Skeletal muscle tissue (tissue), 4 donors: ENCODE data around the gene CMIP. TPM values are rescaled to one million over a fixed set of nuclear protein-coding genes. Genes with fewer than 3 reads are reported as not detected.

Experiments used
- H3K27ac ChIP-seq: one replicate; pipeline ENCODE4 v1.7.0; 2013; ENCODE audit warnings: mild to moderate bottlenecking, low read depth, low read length, inconsistent platforms
- H3K27me3 ChIP-seq, 3 donors: one replicate each; pipeline ENCODE4 v1.7.0; 2013; ENCODE audit warnings: low read length in 3 of 3; ENCODE audit not compliant: control insufficient read depth in 3 of 3, insufficient read depth in 3 of 3
- H3K36me3 ChIP-seq, 3 donors: one replicate each; pipeline ENCODE4 v1.7.0; 2013; ENCODE audit warnings: low read length in 3 of 3; ENCODE audit not compliant: control insufficient read depth in 3 of 3, insufficient read depth in 3 of 3
- H3K4me1 ChIP-seq, 3 donors: one replicate each; pipeline ENCODE4 v1.7.0; 2013; ENCODE audit warnings: low read length in 3 of 3, mild to moderate bottlenecking in 3 of 3; ENCODE audit not compliant: control insufficient read depth in 3 of 3, insufficient read depth in 3 of 3
- H3K4me3 ChIP-seq, 3 donors: one replicate each; pipeline ENCODE4 v1.7.0; 2013; ENCODE audit warnings: low read length in 3 of 3
- H3K9ac ChIP-seq, 3 donors: one replicate each; pipeline ENCODE4 v1.7.0; 2013; ENCODE audit warnings: low read length in 3 of 3, mild to moderate bottlenecking in 3 of 3, moderate library complexity in 2 of 3, low read depth in 1 of 3
- H3K9me3 ChIP-seq, 3 donors: one replicate each; pipeline ENCODE4 v1.7.0; 2013; ENCODE audit warnings: low read length in 3 of 3; ENCODE audit not compliant: control insufficient read depth in 3 of 3
- total RNA-seq: library from RNA; depleted of rRNA; stranded (reverse); fragments of >200 nt; gene quantifications from one replicate; pipeline ENCODE4 v1.2.3, GENCODE V29; 2014
- donor health status: Osteomylitis.

CMIP gene
- total RNA-seq, 1 donor from 2014 or later = 6.8 TPM

DNA sequence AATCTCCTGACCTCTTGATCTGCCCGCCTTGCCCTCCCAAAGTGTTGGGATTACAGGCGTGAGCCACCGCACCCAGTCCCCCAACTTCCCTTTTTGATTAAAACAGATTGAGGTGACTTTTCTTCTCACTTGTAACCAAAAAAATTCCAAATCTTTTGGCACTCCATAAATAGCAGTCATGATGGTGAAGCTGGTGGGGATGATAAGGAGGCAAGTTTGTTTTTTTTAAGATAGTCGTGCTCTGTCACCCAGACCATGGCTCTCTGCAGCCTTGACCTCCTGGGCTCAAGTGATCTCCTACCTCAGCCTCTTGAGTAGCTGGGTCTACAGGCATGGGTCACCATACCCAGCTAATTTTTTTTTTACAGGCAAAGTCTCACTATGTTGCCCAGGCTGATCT is 299.8 kb downstream of the CMIP start:
- Histone ChIP-seq H3K9ac (no peak overlapping the region), H3K9me3 (peaks cover 0 to 3% (median 0%) of the 10 kb centered on the region in 3 donors), H3K4me1 (peaks cover 0 to 6% (median 0%) of the 10 kb centered on the region in 3 donors), H3K27ac (no peak overlapping the region), H3K4me3 (no peak overlapping the region), H3K36me3 (no peaks in the 10 kb centered on the region), H3K27me3 (peaks cover 0 to 2% (median 0%) of the 10 kb centered on the region in 3 donors)

DNA sequence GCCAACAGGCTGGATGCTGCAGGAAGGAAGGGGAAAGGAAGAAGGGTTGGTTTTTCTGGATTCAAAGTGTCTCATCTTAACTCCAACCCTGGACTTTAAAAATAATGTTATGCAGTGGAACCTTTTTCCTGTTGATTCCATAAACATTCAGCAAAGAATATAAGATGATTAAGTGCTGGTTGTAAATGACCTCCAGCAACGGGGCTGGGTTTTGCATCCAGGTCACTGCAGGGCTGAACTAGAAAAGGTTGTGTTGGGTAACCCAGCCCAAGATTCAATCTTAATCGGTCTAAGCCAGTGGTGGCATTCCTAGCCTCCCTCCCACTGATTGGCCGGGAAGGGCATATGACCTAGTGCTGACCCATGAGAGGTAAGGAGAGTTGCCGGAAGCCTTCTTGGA is 300.3 kb downstream of the CMIP start:
- Histone ChIP-seq H3K9ac (no peak overlapping the region), H3K36me3 (no peaks in the 10 kb centered on the region), H3K27me3 (peaks cover 0 to 2% (median 0%) of the 10 kb centered on the region in 3 donors), H3K4me3 (no peak overlapping the region), H3K27ac (no peak overlapping the region), H3K4me1 (peaks cover 0 to 6% (median 0%) of the 10 kb centered on the region in 3 donors), H3K9me3 (peaks cover 0 to 3% (median 0%) of the 10 kb centered on the region in 3 donors)

DNA sequence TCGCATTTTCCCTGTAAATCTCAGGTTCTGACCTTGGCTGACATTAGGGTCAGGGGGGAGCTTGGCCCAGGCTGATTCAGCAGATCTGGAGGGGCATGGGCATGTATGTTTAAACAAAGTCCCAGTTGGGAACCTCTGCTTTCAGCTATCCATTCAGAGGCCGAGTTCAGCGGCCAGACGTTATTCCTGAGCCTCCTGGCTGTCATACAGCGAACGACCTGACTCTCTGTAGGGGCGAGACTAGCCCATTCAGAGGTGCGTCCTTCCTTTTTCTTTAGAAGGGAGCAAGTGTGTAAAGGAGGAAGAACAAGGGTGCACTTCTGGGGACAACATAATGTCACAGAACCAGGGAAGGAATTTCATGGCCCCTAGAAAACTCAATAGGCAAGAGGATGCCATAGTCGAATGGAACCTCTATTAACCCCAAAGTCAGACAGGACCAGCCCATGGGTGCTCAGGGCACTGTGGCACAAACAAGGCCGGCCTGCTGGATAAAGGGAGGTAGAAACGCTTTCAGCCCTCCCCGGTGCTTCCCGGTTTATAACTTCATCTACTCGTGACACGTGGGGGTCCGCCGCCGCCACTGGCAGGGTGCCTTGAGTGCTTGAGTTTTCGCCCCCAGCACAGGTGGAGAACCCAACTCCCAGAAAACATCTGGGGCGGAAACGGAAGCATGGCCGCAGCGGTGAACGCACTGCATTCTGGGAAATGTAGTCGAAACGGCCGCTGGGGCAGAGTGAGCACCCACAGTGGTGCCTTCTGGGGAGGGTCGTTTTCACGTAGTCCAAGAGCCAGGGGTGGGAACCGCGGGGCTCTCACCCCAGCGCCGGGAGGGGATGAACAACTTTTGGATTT is 301.3 kb downstream of the CMIP start:
- no peak overlapping the region for H3K27ac ChIP-seq
- peaks cover 0 to 6% (median 0%) of the 10 kb centered on the region in 3 donors for H3K4me1 ChIP-seq
- no peaks in the 10 kb centered on the region for H3K36me3 ChIP-seq
- H3K9me3 ChIP-seq = peaks cover 0 to 3% (median 0%) of the 10 kb centered on the region in 3 donors
- peak overlapping the region; percentile 56 to 78 (median 71) for H3K4me3 ChIP-seq
- peak overlapping the region in 1 of 3 donors; percentile 45 for H3K9ac ChIP-seq
- H3K27me3 ChIP-seq = peaks cover 0 to 2% (median 0%) of the 10 kb centered on the region in 3 donors

DNA sequence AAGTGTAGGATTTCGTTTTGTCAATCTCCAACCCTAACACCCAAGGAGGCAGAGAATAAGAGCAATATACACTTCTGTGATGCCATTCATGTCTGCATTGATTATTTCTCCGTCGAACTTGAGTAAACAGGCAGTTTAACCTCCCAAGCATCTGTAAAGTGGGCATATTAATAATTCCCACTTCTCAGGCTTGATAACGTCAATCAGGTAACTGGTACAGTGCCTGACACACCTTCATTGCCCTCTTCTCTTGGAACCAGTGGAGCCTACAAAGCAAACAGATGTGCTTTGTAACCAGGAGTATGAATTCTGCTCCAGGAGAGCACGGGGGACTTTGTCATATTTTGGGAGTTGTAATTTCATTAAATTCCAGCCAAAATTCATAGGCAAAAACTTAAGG is 302.0 kb downstream of the CMIP start:
- peaks cover 0 to 6% (median 0%) of the 10 kb centered on the region in 3 donors for H3K4me1 ChIP-seq
- peaks cover 0 to 2% (median 0%) of the 10 kb centered on the region in 3 donors for H3K27me3 ChIP-seq
- peak overlapping the region; percentile 56 to 78 (median 71) for H3K4me3 ChIP-seq
- peak overlapping the region in 1 of 3 donors; percentile 45 for H3K9ac ChIP-seq
- no peak overlapping the region for H3K27ac ChIP-seq
- no peaks in the 10 kb centered on the region for H3K36me3 ChIP-seq
- peaks cover 0 to 3% (median 0%) of the 10 kb centered on the region in 3 donors for H3K9me3 ChIP-seq

DNA sequence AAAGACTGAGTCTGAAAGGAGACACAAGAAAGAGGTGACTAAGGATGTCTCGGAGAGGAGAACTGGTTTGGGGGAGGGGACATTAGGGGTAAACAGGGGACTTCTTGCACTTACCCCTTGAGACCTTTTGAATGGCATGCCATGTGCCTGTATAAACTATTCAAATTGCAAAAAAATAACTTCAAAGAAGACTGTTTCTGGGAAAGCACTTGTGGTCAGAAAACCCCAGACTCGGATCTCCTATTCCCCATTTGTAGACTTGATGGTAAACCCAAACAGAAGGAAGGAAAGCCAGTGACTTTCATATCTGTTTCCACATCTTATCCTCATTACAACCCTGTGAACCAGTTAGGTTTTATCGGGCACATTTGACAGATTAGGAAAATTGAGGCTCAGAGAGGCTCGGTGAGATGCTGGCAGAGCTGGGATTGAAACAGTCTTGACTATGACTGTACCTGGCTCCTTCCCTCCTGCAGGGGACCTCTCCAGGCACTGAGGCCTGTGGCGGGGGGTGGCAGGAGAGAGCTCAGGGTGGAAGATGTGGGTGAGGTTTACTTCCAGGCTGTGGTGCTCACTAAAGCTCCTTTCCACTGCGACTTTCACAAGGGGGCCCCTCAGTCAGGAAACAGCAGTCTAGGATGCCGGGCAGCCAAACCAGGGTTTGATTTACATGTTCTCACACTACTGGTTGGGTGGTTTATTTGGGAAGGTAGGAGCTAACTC is 304.0 kb downstream of the CMIP start:
- Histone ChIP-seq H3K4me3 (no peak overlapping the region), H3K36me3 (no peaks in the 10 kb centered on the region), H3K9ac (no peak overlapping the region)

DNA sequence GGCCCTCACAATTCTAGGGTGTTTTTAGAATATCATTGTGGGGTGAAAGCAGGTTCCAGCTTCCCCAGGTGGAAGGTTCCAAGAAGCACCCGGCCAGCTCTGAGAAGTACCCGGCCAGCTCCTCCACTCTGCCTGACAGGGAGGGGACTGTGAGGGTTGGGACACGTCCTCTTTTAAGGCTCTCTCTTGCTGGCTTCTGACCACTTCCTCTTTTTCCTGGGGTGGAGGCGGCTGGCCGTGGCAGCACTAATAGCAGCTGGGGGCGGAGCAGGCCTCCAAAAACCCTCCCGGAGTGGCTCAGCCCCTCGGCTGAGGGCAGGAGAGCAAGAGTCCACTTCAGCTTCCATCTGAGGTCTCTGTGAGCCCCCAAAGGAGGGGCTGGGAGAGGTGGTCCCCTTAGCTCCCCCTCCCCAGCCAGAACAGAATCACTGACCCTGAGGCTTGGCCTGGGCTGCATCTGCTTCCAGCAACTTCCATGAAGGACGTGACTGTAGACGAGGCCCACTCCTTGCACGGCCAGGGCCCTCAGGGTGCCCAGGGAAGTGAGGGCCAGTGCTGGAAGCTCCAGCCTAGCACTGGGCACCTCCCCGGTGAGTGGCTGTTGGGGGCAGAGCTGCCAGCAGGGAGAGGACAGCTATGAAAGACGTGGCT is 307.7 kb downstream of the CMIP start:
- Histone ChIP-seq H3K4me3 (no peak overlapping the region), H3K27ac (peak overlapping the region; percentile 30), H3K36me3 (no peaks in the 10 kb centered on the region), H3K9me3 (no peaks in the 10 kb centered on the region), H3K4me1 (peaks cover 0 to 18% (median 11%) of the 10 kb centered on the region in 3 donors), H3K9ac (peak overlapping the region in 1 of 3 donors; percentile 25), H3K27me3 (no peaks in the 10 kb centered on the region)

More for the DNA sequence above, 304.0 kb downstream of the CMIP start:
- Histone ChIP-seq H3K9me3 (peaks cover 0 to 3% (median 0%) of the 10 kb centered on the region in 3 donors), H3K27ac (no peak overlapping the region), H3K27me3 (no peaks in the 10 kb centered on the region), H3K4me1 (peaks cover 0 to 10% (median 8%) of the 10 kb centered on the region in 3 donors)

DNA sequence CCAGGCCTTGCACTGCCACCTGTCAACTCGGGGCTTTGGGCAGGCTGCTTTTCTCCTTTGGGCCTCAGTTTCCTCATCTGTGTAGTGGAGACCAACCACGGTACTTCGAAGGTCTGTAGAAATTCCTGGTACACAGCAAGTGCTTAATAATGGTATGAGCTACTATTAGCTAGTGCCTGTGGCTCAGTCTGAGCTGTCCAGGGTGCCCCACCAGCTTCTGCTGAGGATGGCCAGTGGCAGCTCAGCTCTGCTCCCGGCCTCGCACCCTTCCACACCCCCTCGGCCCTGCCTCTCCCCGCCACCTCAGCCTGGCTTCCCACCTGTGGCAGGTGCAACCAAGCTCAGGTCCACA is 308.2 kb downstream of the CMIP start:
- Histone ChIP-seq H3K27me3 (no peaks in the 10 kb centered on the region), H3K9ac (no peak overlapping the region), H3K4me1 (peaks cover 0 to 18% (median 11%) of the 10 kb centered on the region in 3 donors), H3K36me3 (no peaks in the 10 kb centered on the region), H3K4me3 (no peak overlapping the region), H3K9me3 (no peaks in the 10 kb centered on the region), H3K27ac (peak overlapping the region; percentile 30)

DNA sequence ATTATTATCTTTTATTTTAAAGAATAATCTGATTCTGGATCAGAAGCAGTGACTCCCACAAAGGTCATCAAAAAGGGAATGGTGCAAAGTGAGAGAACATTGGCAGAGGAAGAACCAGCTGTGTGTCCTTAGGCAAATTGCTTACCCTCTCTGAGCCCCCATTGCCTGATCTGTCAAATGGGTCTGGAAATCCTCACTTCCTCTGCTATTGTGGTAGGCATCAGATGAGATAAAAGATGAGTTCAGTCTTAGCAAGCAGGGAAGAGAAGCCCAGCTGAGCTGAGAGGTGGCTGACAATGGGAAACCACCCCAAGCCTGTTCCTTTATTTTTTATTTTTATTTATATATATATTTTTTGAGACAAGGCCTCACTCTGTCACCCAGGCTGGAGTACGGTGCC is 310.2 kb downstream of the CMIP start:
- H3K4me1 ChIP-seq = peaks cover 0 to 18% (median 11%) of the 10 kb centered on the region in 3 donors
- no peak overlapping the region for H3K4me3 ChIP-seq
- no peaks in the 10 kb centered on the region for H3K27me3 ChIP-seq
- H3K9me3 ChIP-seq = no peaks in the 10 kb centered on the region
- H3K9ac ChIP-seq = no peak overlapping the region
- no peaks in the 10 kb centered on the region for H3K36me3 ChIP-seq
- no peak overlapping the region for H3K27ac ChIP-seq

DNA sequence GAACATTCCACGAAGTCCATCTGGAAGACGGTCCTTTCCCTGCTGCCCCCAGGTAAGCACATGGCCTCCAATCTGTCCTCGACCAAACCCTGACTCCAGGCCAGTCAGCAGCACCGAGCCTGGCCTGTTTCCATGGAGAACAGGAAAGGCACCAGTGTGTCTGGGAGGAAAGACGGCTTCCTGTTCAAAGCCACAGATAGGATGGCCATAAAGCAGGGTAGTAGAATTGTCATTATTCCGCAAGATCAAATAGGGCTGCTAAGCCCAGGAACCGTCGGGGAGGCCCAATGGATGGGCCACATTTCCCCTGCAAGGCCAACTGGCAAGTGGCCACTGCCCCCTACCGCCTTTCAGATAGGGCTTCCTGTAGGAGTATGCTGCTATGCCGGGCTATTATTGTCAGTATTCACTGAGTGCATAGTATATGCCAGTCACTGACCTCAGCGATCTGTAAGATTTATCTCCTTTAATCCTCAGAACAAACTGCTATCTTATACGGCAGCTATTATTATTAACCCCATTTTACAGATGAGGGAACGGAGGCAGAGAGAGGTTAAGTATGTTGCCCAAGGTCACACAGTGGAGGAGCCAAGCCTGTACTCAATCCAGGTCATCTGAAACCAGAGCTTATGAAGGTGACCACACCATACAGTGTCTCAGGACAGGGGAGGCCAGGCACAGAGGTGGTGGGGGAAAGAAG is 311.5 kb downstream of the CMIP start:
- Histone ChIP-seq H3K4me1 (peaks cover 0 to 18% (median 11%) of the 10 kb centered on the region in 3 donors), H3K27me3 (no peaks in the 10 kb centered on the region), H3K27ac (peak overlapping the region; percentile 25), H3K36me3 (no peaks in the 10 kb centered on the region), H3K9ac (no peak overlapping the region), H3K4me3 (no peak overlapping the region), H3K9me3 (no peaks in the 10 kb centered on the region)
